ENCODE data around the gene SLC25A25. TPM values are rescaled to one million over a fixed set of nuclear protein-coding genes. Genes with fewer than 3 reads are reported as not detected.

The SLC25A25 gene
- 25.5 and 29.7 TPM in 2 replicates for total RNA-seq

GRCh38 chr9:128067645-128068385, at the start of gene SLC25A25:
TSS of gene SLC25A25 (plus strand) at chr9:128068232. CDS start at chr9:128068320, 88 bp downstream.

GRCh38 chr9:128066713-128067644, 1.1 kb upstream of the SLC25A25 start, which contains the start of gene NAIF1:
TSS of gene NAIF1 (minus strand) at chr9:128067320. CDS start at chr9:128067101, 219 bp downstream.

GRCh38 chr9:128127568-128127989, 59.5 kb downstream of the SLC25A25 start, which contains the start of gene PTGES2:
TSS of gene PTGES2 (minus strand) at chr9:128127729. CDS start at chr9:128127717, 12 bp downstream.

GRCh38 chr9:128149001-128149701, 81.1 kb downstream of the SLC25A25 start, which contains the start of gene LCN2:
TSS of gene LCN2 (plus strand) at chr9:128149453. CDS start at chr9:128149526, 73 bp downstream.

Other genes with a start within 250 kb of the SLC25A25 start
- 36.8 and 37.1 TPM in 2 replicates for gene ENG, start 213.6 kb upstream of the SLC25A25 start, total RNA-seq
- 51.9 and 85.0 TPM in 2 replicates for gene AK1, start 190.6 kb upstream of the SLC25A25 start, total RNA-seq
- gene ST6GALNAC6, start 168.6 kb upstream of the SLC25A25 start, total RNA-seq, result 47.7 and 90.0 TPM in 2 replicates
- gene ST6GALNAC4, start 151.2 kb upstream of the SLC25A25 start, total RNA-seq, result 18.9 and 38.7 TPM in 2 replicates
- gene PIP5KL1, start 137.5 kb upstream of the SLC25A25 start, total RNA-seq, result 3.3 and 6.1 TPM in 2 replicates
- 9.6 and 11.9 TPM in 2 replicates for gene DPM2, start 130.4 kb upstream of the SLC25A25 start, total RNA-seq
- 12.9 and 15.4 TPM in 2 replicates for gene EEIG1, start 87.2 kb upstream of the SLC25A25 start, total RNA-seq
- gene NAIF1, start 912 bp upstream of the SLC25A25 start, total RNA-seq, result 14.2 and 14.3 TPM in 2 replicates
- 62.0 and 63.5 TPM in 2 replicates for gene PTGES2, start 59.5 kb downstream of the SLC25A25 start, total RNA-seq
- not detected in 2 replicates for gene LCN2, start 81.2 kb downstream of the SLC25A25 start, total RNA-seq
- 31.0 and 55.7 TPM in 2 replicates for gene BBLN, start 92.0 kb downstream of the SLC25A25 start, total RNA-seq
- 35.6 and 42.7 TPM in 2 replicates for gene CIZ1, start 123.3 kb downstream of the SLC25A25 start, total RNA-seq
- 83.0 and 86.0 TPM in 2 replicates for gene DNM1, start 135.1 kb downstream of the SLC25A25 start, total RNA-seq
- 114 and 127 TPM in 2 replicates for gene GOLGA2, start 207.8 kb downstream of the SLC25A25 start, total RNA-seq
- 44.3 and 46.5 TPM in 2 replicates for gene SWI5, start 208.0 kb downstream of the SLC25A25 start, total RNA-seq

Measured in smooth muscle cell of trachea (primary cell).